Endothelial cell of umbilical vein (primary cell): ENCODE measurements around the gene GPR139. TPM values are rescaled to one million over a fixed set of nuclear protein-coding genes. Genes with fewer than 3 reads are reported as not detected.

Experiments used
- BruUV-seq: library from RNA; stranded (reverse); fragments of 400-500 nt; replicated peaks from 2 replicates; lab custom pipeline; 2021; lab: Mats Ljungman, UMichigan
- CTCF ChIA-PET: fragments of 300-600, 350-600 bp; sonication (Branson Sonifier 250); formaldehyde crosslinking; loops from one replicate; lab custom pipeline; 2021; ENCODE audit warnings: antibody characterized with exemption, inconsistent platforms; lab: Charles Lee
- POLR2A ChIA-PET: fragments of 300-600, 350-600 bp; sonication (Branson Sonifier 250); formaldehyde crosslinking; loops from one replicate; lab custom pipeline; 2021; ENCODE audit warnings: antibody characterized with exemption, inconsistent platforms; lab: Charles Lee
- DNase-seq: peaks from one replicate; pipeline ENCODE4 v3.0.0-alpha.2; 2011; ENCODE audit warnings: low read depth, low spot score
- FAIRE-seq: peaks from 2 replicates; lab custom pipeline; 2011; peaks lifted over from hg19 to GRCh38; lab: Jason Lieb, UNC
- H2AFZ ChIP-seq: 2 replicates; pipeline ENCODE4 v1.6.0; 2012; ENCODE audit warnings: low read depth, low read length, control low read depth, inconsistent platforms
- H3K27ac ChIP-seq: 2 replicates; pipeline ENCODE4 v1.5.1; 2011; ENCODE audit warnings: low read depth, mild to moderate bottlenecking, control low read depth, low read length, moderate library complexity; ENCODE audit not compliant: insufficient read depth
- H3K27me3 ChIP-seq, 2 experiments: 2 replicates each; pipeline versions ENCODE4 v1.6.0 to v1.6.1; 2011; ENCODE audit warnings: low read length in 2 of 2, mixed read lengths in 1 of 2; ENCODE audit not compliant: control insufficient read depth in 2 of 2, insufficient read depth in 2 of 2
- H3K36me3 ChIP-seq, 2 experiments: 2 replicates in 1 of 2; 3 replicates in 1 of 2; pipeline ENCODE4 v1.5.1; 2011; ENCODE audit warnings: low read length in 2 of 2, mild to moderate bottlenecking in 1 of 2, moderate library complexity in 1 of 2; ENCODE audit not compliant: control insufficient read depth in 2 of 2, insufficient read depth in 2 of 2; ENCODE audit errors: extremely low read depth in 1 of 2
- H3K4me1 ChIP-seq: 3 replicates; pipeline ENCODE4 v1.5.1; 2011; ENCODE audit warnings: mild to moderate bottlenecking, low read length; ENCODE audit not compliant: control insufficient read depth, insufficient read depth; ENCODE audit errors: extremely low read depth
- H3K4me2 ChIP-seq: 2 replicates; pipeline ENCODE4 v1.6.1; 2011; ENCODE audit warnings: low read length, control low read depth, mixed read lengths; ENCODE audit not compliant: insufficient read depth
- H3K4me3 ChIP-seq, 3 experiments: fragments of 200-600 bp in 1 of 3; sonication (generic), shearing (Covaris generic) in 1 of 3; replicated peaks in 1 of 3; 2 replicates each; pipeline ENCODE4 v1.5.1; 2011 to 2016; ENCODE audit warnings: control low read depth in 3 of 3, low read length in 3 of 3, mild to moderate bottlenecking in 2 of 3, inconsistent platforms in 1 of 3, low read depth in 1 of 3, moderate library complexity in 1 of 3; ENCODE audit not compliant: insufficient read depth in 1 of 3
- H3K79me2 ChIP-seq: 2 replicates; pipeline ENCODE4 v1.6.0; 2012; ENCODE audit warnings: low read length, inconsistent platforms; ENCODE audit not compliant: control insufficient read depth, insufficient read depth
- H3K9ac ChIP-seq: replicated peaks from 2 replicates; pipeline ENCODE3; 2011; ENCODE audit warnings: low read length, control low read depth; ENCODE audit not compliant: insufficient read depth; ENCODE audit errors: extremely low read depth
- H3K9me1 ChIP-seq: replicated peaks from 3 replicates; pipeline ENCODE4 v1.6.0; 2011; ENCODE audit warnings: mild to moderate bottlenecking, low read length; ENCODE audit not compliant: control insufficient read depth, insufficient read depth; ENCODE audit errors: extremely low read depth
- H3K9me3 ChIP-seq: replicated peaks from 2 replicates; pipeline ENCODE4 v1.5.1; 2012; ENCODE audit warnings: low read length, inconsistent platforms; ENCODE audit not compliant: control insufficient read depth, insufficient read depth
- H4K20me1 ChIP-seq: replicated peaks from 2 replicates; pipeline ENCODE3; 2011; ENCODE audit warnings: mild to moderate bottlenecking, low read length; ENCODE audit not compliant: control insufficient read depth, insufficient read depth; ENCODE audit errors: extremely low read depth
- CTCF ChIP-seq, 2 donors: IDR thresholded peaks; 1 replicate in 1 of 2; 2 replicates in 1 of 2; pipeline ENCODE4 v1.5.1; 2011; ENCODE audit warnings: low read length in 2 of 2, mild to moderate bottlenecking in 2 of 2, moderate library complexity in 2 of 2, control low read depth in 1 of 2, inconsistent platforms in 1 of 2, low read depth in 1 of 2; ENCODE audit not compliant: insufficient read depth in 1 of 2; ENCODE audit errors: extremely low read depth in 1 of 2
- EZH2 ChIP-seq: IDR thresholded peaks from 2 replicates; pipeline ENCODE4 v1.6.1; 2012; ENCODE audit warnings: borderline replicate concordance, low read depth, mild to moderate bottlenecking, moderate library complexity, low read length, inconsistent platforms; ENCODE audit not compliant: severe bottlenecking
- FOS ChIP-seq: IDR thresholded peaks from 2 replicates; pipeline ENCODE4 v1.6.1; 2011; ENCODE audit warnings: mild to moderate bottlenecking, low read length, moderate library complexity, borderline replicate concordance; ENCODE audit not compliant: insufficient read depth
- GATA2 ChIP-seq: IDR thresholded peaks from 2 replicates; pipeline ENCODE4 v1.7.0; 2011; ENCODE audit warnings: low read depth, mild to moderate bottlenecking, moderate library complexity, mixed read lengths, low read length; ENCODE audit not compliant: insufficient read length, insufficient read depth
- JUN ChIP-seq: IDR thresholded peaks from 2 replicates; pipeline ENCODE4 v1.6.1; 2011; ENCODE audit warnings: borderline replicate concordance, low read depth; ENCODE audit not compliant: insufficient read length, insufficient read depth
- MYC ChIP-seq: IDR thresholded peaks from one replicate; pipeline ENCODE4 v1.6.1; 2011; ENCODE audit warnings: mild to moderate bottlenecking, low read depth, low read length
- POLR2A ChIP-seq: IDR thresholded peaks from 2 replicates; pipeline ENCODE4 v1.6.1; 2012; ENCODE audit warnings: low read depth, mild to moderate bottlenecking, control low read depth, low read length
- POLR2AphosphoS5 ChIP-seq: IDR thresholded peaks from 2 replicates; pipeline ENCODE4 v1.6.1; 2012; ENCODE audit warnings: low read depth, mild to moderate bottlenecking, control low read depth, low read length, moderate library complexity; ENCODE audit not compliant: insufficient read depth
- dilution Hi-C: fragments of 300-500 bp; cut with MboI; formaldehyde crosslinking; loops from one replicate; pipeline ENCODE4 v1.15.0; 2019; ENCODE audit warnings: low sequenced_read_pairs; ENCODE audit not compliant: extremely low pct_ligation_motif_present
- intact Hi-C: fragments of 100-400 bp; cut with micrococcal nuclease; formaldehyde crosslinking; loops from one replicate; pipeline ENCODE4 v1.10.0; 2022
- polyA plus RNA-seq, 4 experiments: library from polyadenylated mRNA; depleted of rRNA in 3 of 4; stranded (reverse) in 3 of 4; unstranded in 1 of 4; fragments of >200 nt; gene quantifications; 2 replicates each; pipeline versions ENCODE4 v1.2.1 to v1.2.3, GENCODE V29; 2011 to 2012; ENCODE audit warnings: missing spikeins in 1 of 4
- total RNA-seq: library from RNA; stranded (reverse); gene quantifications from 2 replicates; pipeline ENCODE4 v1.2.3, GENCODE V29; 2021
- TF ChIP-seq, protein P1 (sequence below): IDR thresholded peaks from 2 replicates; pipeline ENCODE4 v1.6.1; 2011; ENCODE audit not compliant: insufficient read depth, insufficient read length

GPR139 gene
- total and polyA plus RNA-seq, 2 donors (not counting 3 experiments of a cell fraction or from before 2014, with no cell fraction given) = not detected

DNA sequence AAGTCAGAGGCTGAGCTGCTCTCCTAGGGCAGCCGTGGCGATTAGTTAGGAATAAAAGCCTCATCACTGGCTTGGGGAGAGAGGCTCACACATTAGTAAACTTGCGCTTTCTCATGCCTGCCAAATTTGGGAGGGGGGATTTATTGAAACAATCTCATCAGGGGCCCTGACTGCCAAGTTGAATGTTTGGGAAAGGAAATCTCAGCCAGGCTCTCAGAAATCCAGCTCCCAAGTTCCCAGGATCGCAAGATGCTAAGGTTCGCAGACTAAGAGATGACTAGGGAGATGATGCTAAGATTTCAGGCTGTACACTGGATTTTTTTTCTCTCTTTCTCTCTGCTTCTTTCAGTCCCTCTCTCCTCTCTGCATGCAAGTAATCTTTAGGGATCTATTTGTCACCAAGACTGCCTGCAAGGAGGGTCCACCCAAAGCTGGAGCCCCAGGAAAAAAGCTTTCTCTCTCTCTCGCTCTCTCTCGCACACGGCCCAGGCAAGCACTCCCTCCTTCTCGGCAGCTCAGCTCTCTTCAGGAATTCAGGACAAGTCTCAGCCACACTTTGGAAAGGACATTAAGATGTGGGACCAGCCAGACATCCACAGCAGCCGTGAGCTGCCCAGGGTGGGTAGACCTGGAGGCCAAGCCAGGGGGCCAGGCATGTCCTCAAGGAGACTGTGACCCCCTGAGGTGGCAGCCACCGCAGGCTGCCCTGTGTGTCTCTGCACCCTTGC lies 1.4 kb downstream of the GPR139 start:
- TF ChIP-seq EZH2 (no peak), FOS (no peak), POLR2AphosphoS5 (no peak), GATA2 (no peak), CTCF (IDR thresholded peaks at IDR 0.05; ENCODE audit: extremely low read depth in 1 of 2, insufficient read depth in 1 of 2, low read depth in 1 of 2, low read length in 2 of 2) (no peak), MYC (no peak), JUN (no peak), POLR2A (no peak)
- TF ChIP-seq, protein P1, sequence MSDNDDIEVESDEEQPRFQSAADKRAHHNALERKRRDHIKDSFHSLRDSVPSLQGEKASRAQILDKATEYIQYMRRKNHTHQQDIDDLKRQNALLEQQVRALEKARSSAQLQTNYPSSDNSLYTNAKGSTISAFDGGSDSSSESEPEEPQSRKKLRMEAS = no peak
- Histone ChIP-seq H2AFZ (no peak overlapping the region), H3K9me3 (no peaks in the 10 kb centered on the region), H3K36me3 (no peaks in the 10 kb centered on the region), H3K4me1 (no peaks in the 10 kb centered on the region), H3K9ac (no peak overlapping the region), H3K79me2 (no peaks in the 10 kb centered on the region), H3K4me2 (no peak overlapping the region), H3K9me1 (no peaks in the 10 kb centered on the region), H3K27me3 (peaks cover 0 to 5% of the 10 kb centered on the region in 2 experiments), H4K20me1 (no peaks in the 10 kb centered on the region), H3K4me3 (no peak overlapping the region), H3K27ac (no peak overlapping the region)
- ChIA-PET POLR2A (no interaction called here), CTCF (no interaction called here)
- dilution Hi-C loops (no loop called here), intact Hi-C loops (no loop called here)
- DNase-seq (no peak), FAIRE-seq (no peak)
- BruUV-seq = no TSS peak
